Coronary artery (tissue), 2 donors: ENCODE results near the gene CORO7.

ENCODE experiments used
- DNase-seq: peaks from one replicate; pipeline ENCODE4 v3.0.0-alpha.2; 2017; ENCODE audit warnings: low spot score
- H3K27ac ChIP-seq, 2 donors: fragments of 200-600 bp; sonication (generic); one replicate each; pipeline ENCODE4 v1.5.1; 2016 to 2019
- H3K4me3 ChIP-seq: fragments of 200-600 bp; sonication (generic); 2 replicates; pipeline ENCODE4 v1.5.1; 2016; ENCODE audit warnings: mild to moderate bottlenecking, moderate library complexity
- CTCF ChIP-seq: fragments of 200-600 bp; sonication (generic); IDR thresholded peaks from one replicate; pipeline ENCODE4 v1.5.1; 2019; ENCODE audit warnings: antibody characterized with exemption

The CORO7 gene

GRCh38 chr16:4437366-4437765 is 21.0 kb upstream of the CORO7 start:
- no peak for TF ChIP-seq CTCF
- Histone ChIP-seq H3K27ac (no peak overlapping the region), H3K4me3 (no peak overlapping the region)
- no peak for DNase-seq

- no peak overlapping the region for H3K4me3 ChIP-seq
- DNase-seq = no peak
- H3K27ac ChIP-seq = no peak overlapping the region
- TF ChIP-seq CTCF = no peak
Measured at GRCh38 chr16:4435337-4436067, 19.1 kb upstream of the CORO7 start.

GRCh38 chr16:4433914-4434787 is 17.8 kb upstream of the CORO7 start:
- no peak for TF ChIP-seq CTCF
- no peak for DNase-seq
- no peak overlapping the region for H3K27ac ChIP-seq
- H3K4me3 ChIP-seq = no peak overlapping the region

- Histone ChIP-seq H3K27ac (no peak overlapping the region), H3K4me3 (no peak overlapping the region)
- TF ChIP-seq CTCF = no peak
- DNase-seq = no peak
Measured at GRCh38 chr16:4433228-4433627, 16.8 kb upstream of the CORO7 start.

- no peak for TF ChIP-seq CTCF
- Histone ChIP-seq H3K4me3 (no peak overlapping the region), H3K27ac (no peak overlapping the region)
- no peak for DNase-seq
Measured at GRCh38 chr16:4431023-4431422, 14.6 kb upstream of the CORO7 start.

GRCh38 chr16:4428500-4428899 is 12.1 kb upstream of the CORO7 start:
- TF ChIP-seq CTCF = no peak
- Histone ChIP-seq H3K4me3 (no peak overlapping the region), H3K27ac (no peak overlapping the region)

More at GRCh38 chr16:4428500-4428899, 12.1 kb upstream of the CORO7 start:
- no peak for DNase-seq
